Nephron (organoid): Measurements from ENCODE around the gene CCDC71.

Experiments used
- H3K27ac Mint-ChIP-seq, 3 experiments: 2 replicates each; pipeline ENCODE4 v1.8.0; 2020; ENCODE audit warnings: mixed read lengths in 3 of 3, mild to moderate bottlenecking in 2 of 3, moderate library complexity in 1 of 3
- H3K27me3 Mint-ChIP-seq: 2 replicates; pipeline ENCODE4 v1.8.0; 2021; ENCODE audit warnings: low read depth, mild to moderate bottlenecking, moderate library complexity, mixed read lengths
- H3K36me3 Mint-ChIP-seq: 2 replicates; pipeline ENCODE4 v1.8.0; 2020; ENCODE audit warnings: low read depth, mixed read lengths
- H3K4me1 Mint-ChIP-seq: 2 replicates; pipeline ENCODE4 v1.8.0; 2020; ENCODE audit warnings: mixed read lengths
- H3K4me3 Mint-ChIP-seq, 3 experiments: 2 replicates each; pipeline ENCODE4 v1.8.0; 2020; ENCODE audit warnings: mild to moderate bottlenecking in 3 of 3, mixed read lengths in 3 of 3, moderate library complexity in 2 of 3
- H3K9me3 Mint-ChIP-seq: 2 replicates; pipeline ENCODE4 v1.8.0; 2020; ENCODE audit warnings: mixed read lengths
- CTCF ChIP-seq, 3 experiments: fragments of 200-600 bp; sonication (generic); IDR thresholded peaks; one replicate each; pipeline ENCODE4 v1.5.0; 2021; ENCODE audit warnings: antibody characterized with exemption in 3 of 3; ENCODE audit not compliant: unreplicated experiment in 3 of 3

The CCDC71 gene

GRCh38 chr3:49148159-49148558, 18.0 kb downstream of the CCDC71 start:
- H3K27ac Mint-ChIP-seq: no peak overlapping the region
- TF ChIP-seq CTCF (IDR thresholded peaks at IDR 0.05; ENCODE audit: unreplicated experiment in 3 of 3): no peak
- no peaks in the 10 kb centered on the region for H3K4me1 Mint-ChIP-seq
- no peaks in the 10 kb centered on the region for H3K36me3 Mint-ChIP-seq
- no peaks in the 10 kb centered on the region for H3K9me3 Mint-ChIP-seq
- no peaks in the 10 kb centered on the region for H3K27me3 Mint-ChIP-seq
- no peak overlapping the region for H3K4me3 Mint-ChIP-seq

- no peaks in the 10 kb centered on the region for H3K36me3 Mint-ChIP-seq
- H3K27me3 Mint-ChIP-seq: peaks cover 13% of the 10 kb centered on the region
- H3K4me3 Mint-ChIP-seq: no peak overlapping the region
- peaks cover 2% of the 10 kb centered on the region for H3K9me3 Mint-ChIP-seq
- no peak for TF ChIP-seq CTCF (IDR thresholded peaks at IDR 0.05; ENCODE audit: unreplicated experiment in 3 of 3)
- H3K27ac Mint-ChIP-seq: no peak overlapping the region
- H3K4me1 Mint-ChIP-seq: no peaks in the 10 kb centered on the region
Measured at GRCh38 chr3:49140080-49140479, 26.1 kb downstream of the CCDC71 start.

GRCh38 chr3:49135499-49135898, 30.6 kb downstream of the CCDC71 start:
- peaks cover 15% of the 10 kb centered on the region for H3K4me1 Mint-ChIP-seq
- H3K4me3 Mint-ChIP-seq: peak overlapping the region; percentile 98 to 99 (median 98)
- H3K27ac Mint-ChIP-seq: peak overlapping the region; percentile 57 to 98 (median 94)
- H3K27me3 Mint-ChIP-seq: peaks cover 5% of the 10 kb centered on the region
- no peaks in the 10 kb centered on the region for H3K9me3 Mint-ChIP-seq
- H3K36me3 Mint-ChIP-seq: peaks cover 4% of the 10 kb centered on the region
- no peak for TF ChIP-seq CTCF (IDR thresholded peaks at IDR 0.05; ENCODE audit: unreplicated experiment in 3 of 3)

- H3K4me3 Mint-ChIP-seq: peak overlapping the region; percentile 98 to 99 (median 98)
- H3K27ac Mint-ChIP-seq: peak overlapping the region; percentile 57 to 98 (median 94)
- TF ChIP-seq CTCF (IDR thresholded peaks at IDR 0.05; ENCODE audit: unreplicated experiment in 3 of 3): no peak
- no peaks in the 10 kb centered on the region for H3K27me3 Mint-ChIP-seq
- H3K9me3 Mint-ChIP-seq: no peaks in the 10 kb centered on the region
- H3K4me1 Mint-ChIP-seq: peaks cover 16% of the 10 kb centered on the region
- peaks cover 8% of the 10 kb centered on the region for H3K36me3 Mint-ChIP-seq
Measured at GRCh38 chr3:49134471-49135265, 31.5 kb downstream of the CCDC71 start.

GRCh38 chr3:49133226-49133951, 32.7 kb downstream of the CCDC71 start:
- H3K27ac Mint-ChIP-seq: peak overlapping the region; percentile 77 to 98 (median 88)
- H3K4me3 Mint-ChIP-seq: peak overlapping the region; percentile 98 to 99 (median 98)
- peaks cover 19% of the 10 kb centered on the region for H3K4me1 Mint-ChIP-seq
- no peak for TF ChIP-seq CTCF (IDR thresholded peaks at IDR 0.05; ENCODE audit: unreplicated experiment in 3 of 3)
- H3K9me3 Mint-ChIP-seq: no peaks in the 10 kb centered on the region
- peaks cover 19% of the 10 kb centered on the region for H3K36me3 Mint-ChIP-seq
- no peaks in the 10 kb centered on the region for H3K27me3 Mint-ChIP-seq
